Muscle layer of colon (tissue), 2 donors: ENCODE data around the gene RUNX1.

Experiments
- H3K27ac ChIP-seq: one replicate; pipeline ENCODE4 v1.7.0; 2013; ENCODE audit warnings: low read depth, mild to moderate bottlenecking, low read length, moderate library complexity
- H3K27me3 ChIP-seq, 2 donors: one replicate each; pipeline ENCODE4 v1.7.0; 2013; ENCODE audit warnings: low read length in 2 of 2, mild to moderate bottlenecking in 2 of 2; ENCODE audit not compliant: insufficient read depth in 2 of 2, control insufficient read depth in 1 of 2
- H3K36me3 ChIP-seq: one replicate; pipeline ENCODE4 v1.7.0; 2013; ENCODE audit warnings: mild to moderate bottlenecking, low read length; ENCODE audit not compliant: insufficient read depth
- H3K4me1 ChIP-seq: one replicate; pipeline ENCODE4 v1.7.0; 2013; ENCODE audit warnings: mild to moderate bottlenecking, low read length; ENCODE audit not compliant: insufficient read depth
- H3K4me3 ChIP-seq, 2 donors: one replicate each; pipeline ENCODE4 v1.7.0; 2013; ENCODE audit warnings: low read length in 2 of 2, low read depth in 1 of 2, mild to moderate bottlenecking in 1 of 2, moderate library complexity in 1 of 2
- H3K9ac ChIP-seq: one replicate; pipeline ENCODE4 v1.7.0; 2013; ENCODE audit warnings: low read length
- H3K9me3 ChIP-seq: one replicate; pipeline ENCODE4 v1.7.0; 2013; ENCODE audit warnings: mild to moderate bottlenecking, low read length
- donor health status: abdominal sarcoma.
- donor health status: Adenocarcinoma of cecum.

RUNX1 gene

GRCh38 chr21:34923626-34924025 is 125.5 kb downstream of the RUNX1 start:
- Histone ChIP-seq H3K4me3 (no peak overlapping the region), H3K9me3 (no peaks in the 10 kb centered on the region), H3K27me3 (no peaks in the 10 kb centered on the region), H3K27ac (no peak overlapping the region), H3K4me1 (no peaks in the 10 kb centered on the region), H3K9ac (no peak overlapping the region), H3K36me3 (no peaks in the 10 kb centered on the region)

DNA sequence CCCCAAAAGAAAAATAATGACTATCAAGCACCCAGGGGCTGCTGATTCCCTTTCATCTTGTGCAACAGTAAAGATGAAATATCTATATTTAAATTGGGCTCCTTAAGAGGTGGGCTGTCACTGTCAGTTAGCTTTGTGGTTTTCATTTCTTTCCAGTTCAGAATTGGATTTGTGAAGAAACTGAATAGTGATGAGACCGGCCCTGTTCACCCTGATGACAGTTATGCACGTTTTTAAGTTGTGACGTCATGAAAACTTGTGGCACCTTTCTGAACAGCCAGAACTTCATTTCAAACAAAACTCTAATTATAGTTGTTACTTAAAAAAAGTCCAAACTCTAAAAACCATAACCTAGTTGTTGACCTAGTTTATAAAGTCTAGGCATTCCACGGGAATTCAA is 125.9 kb downstream of the RUNX1 start:
- H3K9ac ChIP-seq: no peak overlapping the region
- H3K9me3 ChIP-seq: no peaks in the 10 kb centered on the region
- H3K4me3 ChIP-seq: no peak overlapping the region
- no peak overlapping the region for H3K27ac ChIP-seq
- H3K27me3 ChIP-seq: no peaks in the 10 kb centered on the region
- H3K36me3 ChIP-seq: no peaks in the 10 kb centered on the region
- H3K4me1 ChIP-seq: no peaks in the 10 kb centered on the region

- no peaks in the 10 kb centered on the region for H3K36me3 ChIP-seq
- H3K9ac ChIP-seq: no peak overlapping the region
- no peak overlapping the region for H3K27ac ChIP-seq
- H3K9me3 ChIP-seq: no peaks in the 10 kb centered on the region
- no peak overlapping the region for H3K4me3 ChIP-seq
- H3K27me3 ChIP-seq: no peaks in the 10 kb centered on the region
- H3K4me1 ChIP-seq: no peaks in the 10 kb centered on the region
These were observed 126.6 kb downstream of the RUNX1 start for GRCh38 chr21:34922479-34922878.

GRCh38 chr21:34921151-34921550 is 128.0 kb downstream of the RUNX1 start:
- Histone ChIP-seq H3K27me3 (no peaks in the 10 kb centered on the region), H3K4me1 (no peaks in the 10 kb centered on the region)

DNA sequence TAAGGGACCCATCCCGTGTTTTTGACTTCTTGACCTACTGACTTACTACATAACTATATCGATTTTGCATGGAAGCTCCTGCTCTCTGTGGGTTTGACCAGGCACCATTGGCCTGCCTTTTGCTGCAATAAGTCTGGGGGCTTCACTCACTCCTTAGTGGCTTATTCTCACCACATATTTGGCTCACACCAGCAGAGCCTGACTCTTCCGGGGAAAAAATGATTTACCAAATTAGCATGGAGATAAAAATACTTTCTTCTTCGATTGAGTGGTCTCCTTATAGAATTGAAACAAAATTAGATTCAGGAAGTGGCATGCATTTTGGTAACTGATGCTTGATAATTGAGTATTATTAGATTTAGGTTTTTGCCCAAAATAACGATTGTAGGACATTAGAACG is 129.7 kb downstream of the RUNX1 start:
- Histone ChIP-seq H3K4me3 (no peak overlapping the region), H3K9ac (no peak overlapping the region), H3K27me3 (no peaks in the 10 kb centered on the region), H3K36me3 (no peaks in the 10 kb centered on the region), H3K27ac (no peak overlapping the region), H3K4me1 (no peaks in the 10 kb centered on the region), H3K9me3 (no peaks in the 10 kb centered on the region)

More at GRCh38 chr21:34921151-34921550, 128.0 kb downstream of the RUNX1 start:
- no peaks in the 10 kb centered on the region for H3K9me3 ChIP-seq
- no peak overlapping the region for H3K9ac ChIP-seq
- H3K4me3 ChIP-seq: no peak overlapping the region
- H3K36me3 ChIP-seq: no peaks in the 10 kb centered on the region
- H3K27ac ChIP-seq: no peak overlapping the region

DNA sequence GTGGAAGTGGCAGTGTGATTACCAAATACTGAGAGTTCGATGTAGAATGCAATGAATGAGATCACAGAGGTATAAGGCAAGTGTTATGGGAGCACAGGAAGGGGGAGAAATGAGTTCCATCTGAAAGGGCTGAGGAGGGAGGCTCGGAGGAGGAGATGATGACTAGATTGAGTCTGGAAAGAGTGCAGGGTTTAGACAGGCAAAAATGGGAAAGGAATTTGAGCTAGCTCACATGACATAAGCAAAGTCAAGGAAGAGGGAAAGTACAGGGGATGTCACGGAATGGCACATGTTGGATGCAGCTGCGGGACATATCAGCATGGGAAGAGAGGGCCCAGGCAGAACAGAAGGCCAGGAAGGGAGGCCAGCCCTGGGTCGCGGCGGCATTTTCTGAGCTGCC is 132.7 kb downstream of the RUNX1 start:
- Histone ChIP-seq H3K27ac (no peak overlapping the region), H3K9me3 (no peaks in the 10 kb centered on the region), H3K36me3 (no peaks in the 10 kb centered on the region), H3K9ac (no peak overlapping the region), H3K27me3 (no peaks in the 10 kb centered on the region), H3K4me3 (no peak overlapping the region), H3K4me1 (no peaks in the 10 kb centered on the region)

GRCh38 chr21:34915364-34915841 is 133.7 kb downstream of the RUNX1 start:
- Histone ChIP-seq H3K9me3 (no peaks in the 10 kb centered on the region), H3K36me3 (no peaks in the 10 kb centered on the region), H3K9ac (no peak overlapping the region), H3K27me3 (no peaks in the 10 kb centered on the region), H3K4me3 (no peak overlapping the region), H3K27ac (no peak overlapping the region), H3K4me1 (no peaks in the 10 kb centered on the region)

GRCh38 chr21:34914239-34914638 is 134.9 kb downstream of the RUNX1 start:
- no peak overlapping the region for H3K4me3 ChIP-seq
- H3K36me3 ChIP-seq: no peaks in the 10 kb centered on the region
- H3K27me3 ChIP-seq: no peaks in the 10 kb centered on the region
- H3K9me3 ChIP-seq: no peaks in the 10 kb centered on the region
- peaks cover 4% of the 10 kb centered on the region for H3K4me1 ChIP-seq
- no peak overlapping the region for H3K27ac ChIP-seq
- no peak overlapping the region for H3K9ac ChIP-seq

GRCh38 chr21:34913811-34914210 is 135.3 kb downstream of the RUNX1 start:
- Histone ChIP-seq H3K4me3 (no peak overlapping the region), H3K9ac (no peak overlapping the region), H3K4me1 (peaks cover 4% of the 10 kb centered on the region), H3K27me3 (no peaks in the 10 kb centered on the region), H3K27ac (no peak overlapping the region), H3K36me3 (no peaks in the 10 kb centered on the region), H3K9me3 (no peaks in the 10 kb centered on the region)

DNA sequence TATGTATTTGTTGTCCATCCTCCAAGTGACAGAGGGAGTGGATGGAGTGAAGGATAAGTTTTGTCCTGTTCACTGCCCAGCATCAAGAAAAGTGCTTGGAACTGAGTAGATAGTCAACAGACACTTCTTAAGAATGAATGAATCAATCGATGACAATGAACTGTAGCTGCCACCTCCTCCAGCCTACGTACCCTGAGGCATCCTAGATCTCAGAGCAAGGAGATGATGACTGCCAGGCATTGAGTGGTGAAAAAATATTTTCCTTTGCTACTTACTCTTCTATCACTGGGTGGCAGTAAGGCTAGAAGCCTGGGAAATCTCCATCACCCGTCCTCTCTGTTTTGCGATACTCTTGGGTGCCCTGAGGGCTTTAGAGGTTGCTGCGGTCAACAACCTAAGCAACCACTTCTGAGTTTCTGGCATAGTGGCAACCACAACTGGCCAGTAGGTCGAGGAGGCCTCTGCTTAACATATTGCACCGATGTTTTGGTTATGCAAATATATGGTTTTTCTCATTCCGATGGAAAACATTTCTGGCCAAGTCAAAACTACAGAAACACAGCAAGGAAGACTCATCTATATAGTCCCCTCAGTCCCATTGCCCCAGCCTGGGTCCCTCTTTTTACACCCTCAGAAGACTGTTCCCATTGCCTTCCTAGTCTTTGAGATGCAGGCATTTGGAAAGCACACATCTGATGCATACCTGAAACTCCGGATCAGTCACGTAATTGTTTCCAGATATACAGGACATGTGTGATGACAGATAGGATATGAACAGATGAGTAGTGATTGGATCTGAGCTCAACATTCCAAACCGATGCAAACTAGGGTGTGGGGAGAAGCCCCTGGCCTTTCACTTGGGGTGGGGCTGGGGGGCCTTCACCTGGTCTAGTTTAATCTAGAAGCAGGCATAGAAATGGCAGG is 136.8 kb downstream of the RUNX1 start:
- H3K36me3 ChIP-seq: no peaks in the 10 kb centered on the region
- no peak overlapping the region for H3K4me3 ChIP-seq
- H3K27me3 ChIP-seq: no peaks in the 10 kb centered on the region
- no peak overlapping the region for H3K9ac ChIP-seq
- H3K27ac ChIP-seq: no peak overlapping the region
- peaks cover 4% of the 10 kb centered on the region for H3K4me1 ChIP-seq
- H3K9me3 ChIP-seq: no peaks in the 10 kb centered on the region

- Histone ChIP-seq H3K9me3 (no peaks in the 10 kb centered on the region), H3K27ac (no peak overlapping the region), H3K36me3 (no peaks in the 10 kb centered on the region), H3K4me1 (peaks cover 4% of the 10 kb centered on the region), H3K4me3 (no peak overlapping the region), H3K27me3 (no peaks in the 10 kb centered on the region), H3K9ac (no peak overlapping the region)
These were observed 137.7 kb downstream of the RUNX1 start for GRCh38 chr21:34911360-34911759.

GRCh38 chr21:34910396-34910795 is 138.7 kb downstream of the RUNX1 start:
- H3K36me3 ChIP-seq: no peaks in the 10 kb centered on the region
- H3K27me3 ChIP-seq: no peaks in the 10 kb centered on the region
- H3K4me3 ChIP-seq: no peak overlapping the region
- H3K4me1 ChIP-seq: peaks cover 4% of the 10 kb centered on the region
- H3K27ac ChIP-seq: no peak overlapping the region
- no peak overlapping the region for H3K9ac ChIP-seq
- H3K9me3 ChIP-seq: no peaks in the 10 kb centered on the region
